ENCODE data around the gene OR10D3.
A peak's percentile ranks its signal among the peaks of the same experiment; 100 is the strongest.
"Not testable (repeated sequence)": the region's sequence is repeated elsewhere in the genome, so short reads cannot be mapped to it uniquely, and the experiment has no call there.

The OR10D3 gene, protein sequence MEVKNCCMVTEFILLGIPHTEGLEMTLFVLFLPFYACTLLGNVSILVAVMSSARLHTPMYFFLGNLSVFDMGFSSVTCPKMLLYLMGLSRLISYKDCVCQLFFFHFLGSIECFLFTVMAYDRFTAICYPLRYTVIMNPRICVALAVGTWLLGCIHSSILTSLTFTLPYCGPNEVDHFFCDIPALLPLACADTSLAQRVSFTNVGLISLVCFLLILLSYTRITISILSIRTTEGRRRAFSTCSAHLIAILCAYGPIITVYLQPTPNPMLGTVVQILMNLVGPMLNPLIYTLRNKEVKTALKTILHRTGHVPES

DNA sequence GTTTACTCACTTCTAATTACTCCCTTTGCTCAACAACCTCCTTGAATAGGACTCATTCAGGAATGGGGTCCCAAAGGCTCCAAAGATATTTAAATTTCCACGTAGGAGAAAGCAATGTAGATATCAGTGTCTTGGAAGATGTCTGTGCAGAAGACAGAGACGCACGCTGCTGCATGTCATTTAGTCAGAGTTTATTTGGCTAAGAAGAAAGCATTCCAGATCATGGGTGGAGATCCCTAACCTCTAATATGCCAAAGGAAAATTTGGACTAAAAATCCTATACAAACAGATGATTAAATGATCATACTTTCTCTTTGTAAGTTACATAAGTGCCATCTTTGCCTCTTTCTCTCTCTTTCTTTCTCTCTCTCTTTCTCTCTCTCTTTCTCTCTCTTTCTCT, at the start of gene OR10D3:
TSS of gene OR10D3 (plus strand) at position 278 of the 400 bp plus-strand sequence. CDS start 1,925 bp downstream, outside the sequence.
- no peak for DNase-seq

DNA sequence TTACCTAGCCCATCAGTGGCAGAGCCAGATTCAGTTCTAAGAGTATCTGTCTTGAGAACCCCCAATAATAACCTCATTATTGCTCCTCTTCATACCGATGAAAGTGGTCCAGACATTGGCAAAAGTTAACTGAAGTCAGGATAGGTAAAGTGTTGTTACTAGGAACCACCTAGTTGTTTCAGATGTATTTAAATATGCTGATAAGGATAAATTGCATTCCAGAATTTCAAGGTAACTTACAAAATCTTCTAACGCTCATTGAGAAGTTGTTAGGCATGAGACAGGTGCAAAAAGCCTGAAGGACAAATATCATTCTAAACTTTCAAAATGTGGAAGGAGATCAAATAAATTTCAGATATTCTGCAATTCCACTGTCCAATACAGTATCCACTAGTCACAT, 40.1 kb upstream of the OR10D3 start:
- no peak for DNase-seq

DNA sequence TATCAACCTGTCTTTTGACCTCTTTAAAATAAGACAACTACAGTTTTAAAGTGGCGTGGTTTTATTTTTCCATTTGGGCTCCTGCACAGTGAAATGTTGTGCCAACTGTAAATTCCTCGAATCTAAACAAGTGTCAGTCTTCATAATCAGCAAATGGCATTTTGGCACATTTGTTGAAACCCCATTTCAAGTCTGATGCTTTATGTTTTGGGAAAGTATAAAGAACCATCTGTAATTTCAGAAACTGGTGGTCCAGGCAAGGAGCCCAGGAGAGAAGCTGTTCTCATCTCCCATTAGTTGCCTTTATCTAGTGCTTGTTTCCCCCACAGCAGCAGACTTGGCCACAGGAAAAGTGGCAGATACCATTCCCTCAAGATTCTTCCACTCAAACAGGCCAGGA, 35.2 kb upstream of the OR10D3 start:
- no peak for DNase-seq

DNA sequence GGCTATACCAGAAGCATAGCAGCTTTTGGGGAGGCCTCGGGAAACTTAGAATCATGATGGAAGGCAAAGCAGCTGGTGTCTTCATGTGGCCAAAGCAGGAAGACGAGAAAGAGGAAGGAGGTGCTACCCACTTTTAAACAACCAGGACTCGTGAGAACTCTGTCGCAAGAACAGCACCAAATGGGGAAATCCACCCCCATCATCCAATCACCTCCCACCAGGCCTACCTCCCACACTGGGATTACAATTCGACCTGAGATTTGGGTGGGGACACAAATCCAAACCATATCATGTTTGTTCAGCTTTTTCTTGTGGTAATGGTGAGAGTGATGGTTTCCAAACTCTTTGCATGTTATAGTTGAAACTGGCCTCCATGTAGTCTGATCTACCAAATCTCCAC, 32.5 kb upstream of the OR10D3 start:
- DNase-seq, result no peak

DNA sequence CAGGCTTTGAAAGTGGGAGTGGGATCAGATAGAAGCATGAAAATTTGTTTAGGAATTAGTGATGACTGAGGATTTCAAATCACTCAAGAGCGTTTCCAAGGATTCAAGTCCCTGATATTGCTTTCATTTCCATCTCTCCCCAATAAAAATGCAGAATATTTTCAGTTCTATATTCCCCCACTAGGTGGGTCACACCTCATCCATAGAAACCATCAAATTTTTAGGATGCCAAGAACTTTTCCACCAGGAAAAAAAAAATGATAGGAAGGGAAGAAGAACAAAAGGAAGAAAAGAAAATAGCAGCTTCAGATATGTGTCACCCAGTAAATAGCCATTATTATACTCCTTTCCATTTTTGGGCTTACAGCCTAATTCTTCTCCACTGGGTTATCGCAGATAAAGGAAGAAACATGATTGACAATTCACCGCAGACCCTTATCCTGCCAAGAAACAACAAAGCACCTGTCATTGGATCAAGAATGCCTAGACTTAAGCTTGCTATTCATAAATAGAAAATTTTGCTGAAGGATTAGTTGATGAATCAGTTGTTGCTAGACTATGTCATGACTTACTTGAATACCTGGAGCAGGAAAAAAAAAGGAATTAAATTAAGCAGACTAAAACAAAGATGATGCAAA, 30.3 kb upstream of the OR10D3 start:
- no peak for DNase-seq

DNA sequence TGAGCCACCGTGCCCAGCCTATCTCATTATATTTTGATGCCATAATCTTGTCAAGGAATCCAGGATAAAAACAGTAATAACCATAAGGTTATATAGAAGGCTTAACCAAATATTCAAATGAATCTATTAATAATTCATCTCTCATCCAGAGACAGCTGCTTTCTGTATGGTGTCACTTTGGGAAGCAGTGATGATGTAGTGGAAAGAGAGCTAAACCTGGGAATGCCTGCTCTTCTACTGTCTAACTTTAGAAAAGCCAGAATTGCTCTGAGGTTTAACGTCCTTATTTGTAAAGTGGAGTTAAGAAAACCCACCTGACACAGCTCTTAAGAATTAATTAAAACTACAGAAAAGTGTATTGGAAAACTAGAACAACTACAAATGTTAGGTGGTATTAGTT, 29.3 kb upstream of the OR10D3 start:
- DNase-seq, result no peak

DNA sequence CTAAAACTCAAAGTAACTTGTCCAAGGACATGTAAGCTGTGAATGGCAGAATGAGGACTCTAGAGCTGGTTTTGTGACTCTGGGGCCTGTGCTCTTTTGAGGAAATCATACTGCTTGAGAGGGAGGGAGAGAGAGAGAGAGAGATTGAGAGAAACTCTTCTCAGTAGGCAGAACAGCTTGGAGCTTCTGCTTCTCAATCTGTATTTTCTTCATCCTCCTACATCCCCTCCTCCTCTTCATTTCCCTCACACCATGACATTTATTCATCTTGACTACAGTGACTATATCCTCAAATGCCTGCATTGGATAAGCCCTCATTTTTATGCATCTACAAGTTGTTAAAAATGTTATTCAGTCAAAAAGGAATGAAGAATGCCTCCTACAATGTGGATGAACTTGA, 23.7 kb upstream of the OR10D3 start:
- DNase-seq, result no peak

DNA sequence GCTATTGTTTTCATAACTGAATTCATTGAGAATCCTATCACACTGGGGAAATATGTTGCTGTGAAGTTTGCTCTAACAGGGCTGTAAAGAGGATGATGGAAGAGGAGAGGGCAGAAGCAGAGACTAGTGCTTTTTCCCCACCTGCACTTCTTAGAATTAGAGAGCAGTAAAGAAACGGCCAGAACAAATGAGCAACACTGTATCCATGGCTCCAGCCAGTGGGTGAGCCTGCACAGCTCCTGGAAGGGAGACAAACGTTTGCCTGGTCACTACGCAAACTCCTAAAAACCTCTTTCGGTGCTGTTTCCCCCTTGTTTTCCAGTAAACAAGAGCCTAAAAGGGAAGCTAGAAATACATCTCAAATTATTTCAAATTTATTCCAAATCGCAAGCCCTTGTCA, 22.2 kb upstream of the OR10D3 start:
- no peak for DNase-seq

DNA sequence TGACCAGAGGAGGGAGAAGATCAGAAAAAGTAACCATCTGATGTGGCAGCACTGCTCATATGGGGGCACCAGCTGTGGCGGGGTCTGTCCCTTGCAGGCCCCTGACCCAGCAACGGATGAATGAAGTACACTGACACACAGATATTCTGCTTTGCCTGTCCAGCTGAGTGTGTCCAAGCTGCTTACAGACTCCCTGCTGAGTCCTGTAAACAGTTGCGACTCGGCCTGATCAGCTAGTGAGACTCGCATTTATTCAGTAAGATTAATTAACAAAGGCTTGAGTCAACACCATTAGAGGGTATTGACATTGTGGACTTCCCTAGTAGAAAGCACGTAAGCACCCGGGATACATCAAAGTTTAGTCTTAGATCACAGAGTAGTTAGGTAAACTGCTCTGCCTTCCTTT, 15.3 kb upstream of the OR10D3 start:
- DNase-seq, result no peak

DNA sequence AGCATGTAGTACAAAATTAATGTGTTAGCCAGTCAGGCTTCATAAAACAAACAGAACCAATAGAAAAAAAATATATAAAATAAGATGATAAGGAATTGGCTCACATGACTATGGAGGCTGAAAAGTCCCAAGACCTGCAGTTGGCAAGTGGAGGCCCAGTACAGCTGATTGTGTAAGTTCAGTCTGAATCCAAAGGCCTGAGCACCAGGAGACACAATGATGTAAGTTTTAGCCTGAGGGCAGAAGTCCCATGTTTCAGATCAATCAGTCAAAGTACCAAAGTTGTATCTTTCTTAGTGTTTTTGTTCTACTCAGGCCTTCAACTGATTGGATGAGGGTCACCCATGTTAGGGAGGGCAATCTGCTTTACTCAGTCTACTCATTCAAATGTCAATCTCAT, 14.3 kb upstream of the OR10D3 start:
- no peak for DNase-seq

DNA sequence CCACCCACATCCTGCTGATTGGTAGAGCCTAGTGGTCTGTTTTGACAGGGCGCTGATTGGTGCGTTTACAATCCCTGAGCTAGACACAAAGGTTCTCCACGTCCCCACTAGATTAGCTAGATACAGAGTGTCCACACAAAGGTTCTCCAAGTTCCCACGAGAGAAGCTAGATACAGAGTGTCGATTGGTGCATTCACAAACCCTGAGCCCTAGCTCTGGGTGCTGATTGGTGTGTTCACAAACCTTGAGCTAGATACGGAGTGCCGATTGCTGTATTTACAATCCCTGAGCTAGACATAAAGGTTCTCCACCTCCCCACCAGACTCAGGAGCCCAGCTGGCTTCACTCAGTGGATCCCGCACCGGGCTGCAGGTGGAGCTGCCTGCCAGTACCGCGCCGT, 12.8 kb upstream of the OR10D3 start:
- DNase-seq, result not testable (repeated sequence)

DNA sequence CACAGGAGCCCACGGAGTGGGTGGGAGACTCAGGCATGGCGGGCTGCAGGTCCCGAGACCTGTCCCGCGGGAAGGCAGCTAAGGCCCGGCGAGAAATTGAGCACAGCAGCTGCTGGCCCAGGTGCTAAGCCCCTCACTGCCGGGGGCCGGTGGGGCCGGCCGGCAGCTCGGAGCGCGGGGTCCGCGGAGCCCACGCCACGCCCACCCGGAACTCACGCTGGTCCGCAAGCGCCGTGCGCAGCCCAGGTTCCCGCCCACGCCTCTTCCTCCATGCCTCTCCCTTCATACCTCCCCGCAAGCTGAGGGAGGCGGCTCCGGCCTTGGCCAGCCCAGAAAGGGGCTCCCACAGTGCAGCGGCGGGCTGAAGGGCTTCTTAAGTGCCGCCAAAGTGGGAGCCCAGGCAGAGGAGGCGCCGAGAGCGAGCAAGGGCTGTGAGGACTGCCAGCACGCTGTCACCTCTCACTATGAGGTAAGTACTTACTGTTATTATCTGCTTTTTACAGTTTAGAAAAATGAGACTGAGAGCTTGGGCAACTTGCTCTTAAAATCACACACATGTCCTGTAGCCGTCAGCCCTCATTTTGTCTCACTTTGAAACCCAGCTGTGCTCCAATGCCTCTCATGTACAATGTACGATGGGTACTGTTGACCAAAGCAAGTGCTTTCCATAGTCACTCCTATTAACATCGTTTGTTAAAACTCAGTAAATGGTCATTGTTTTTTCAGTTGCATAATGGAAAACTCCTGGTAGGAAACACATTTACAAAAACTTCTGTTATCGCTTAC, 12.2 kb upstream of the OR10D3 start:
- DNase-seq, result no peak

DNA sequence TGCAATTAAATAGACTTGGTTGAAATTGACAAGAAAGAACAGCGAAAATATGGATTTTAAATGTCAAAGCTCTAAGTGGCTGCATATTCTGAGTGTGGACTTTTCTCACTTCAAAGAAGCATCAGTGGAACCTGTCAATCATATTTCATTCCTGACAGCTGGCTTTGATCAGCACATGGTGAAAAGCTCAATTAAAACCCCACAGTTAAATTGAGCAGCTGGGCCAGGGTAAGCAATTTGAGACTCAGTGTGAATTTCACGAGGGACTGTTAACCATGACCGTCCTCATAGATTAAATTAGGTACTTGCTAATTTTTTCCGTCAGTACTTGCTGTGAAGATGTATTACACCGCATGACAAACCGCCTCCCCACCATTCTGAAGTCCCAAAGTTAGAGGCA, 11.0 kb upstream of the OR10D3 start:
- DNase-seq, result no peak

DNA sequence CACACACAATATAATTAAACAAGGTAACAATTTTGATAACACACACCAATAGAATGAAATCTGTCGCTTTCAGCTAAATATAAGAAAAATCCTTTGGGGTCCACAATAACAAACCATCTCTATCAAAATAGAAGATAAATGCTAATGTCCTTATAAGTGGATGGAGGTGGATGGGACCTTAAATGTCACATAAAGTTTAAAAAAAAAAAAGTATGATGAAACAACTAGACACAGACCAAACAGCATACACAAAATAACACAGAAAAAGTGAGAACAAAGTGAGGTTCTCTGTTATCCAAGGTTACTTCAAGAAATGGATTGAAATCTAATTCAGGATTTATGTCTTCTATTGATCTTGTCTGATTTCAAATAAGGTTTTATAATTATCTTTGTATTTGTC, 10.5 kb upstream of the OR10D3 start:
- no peak for DNase-seq

DNA sequence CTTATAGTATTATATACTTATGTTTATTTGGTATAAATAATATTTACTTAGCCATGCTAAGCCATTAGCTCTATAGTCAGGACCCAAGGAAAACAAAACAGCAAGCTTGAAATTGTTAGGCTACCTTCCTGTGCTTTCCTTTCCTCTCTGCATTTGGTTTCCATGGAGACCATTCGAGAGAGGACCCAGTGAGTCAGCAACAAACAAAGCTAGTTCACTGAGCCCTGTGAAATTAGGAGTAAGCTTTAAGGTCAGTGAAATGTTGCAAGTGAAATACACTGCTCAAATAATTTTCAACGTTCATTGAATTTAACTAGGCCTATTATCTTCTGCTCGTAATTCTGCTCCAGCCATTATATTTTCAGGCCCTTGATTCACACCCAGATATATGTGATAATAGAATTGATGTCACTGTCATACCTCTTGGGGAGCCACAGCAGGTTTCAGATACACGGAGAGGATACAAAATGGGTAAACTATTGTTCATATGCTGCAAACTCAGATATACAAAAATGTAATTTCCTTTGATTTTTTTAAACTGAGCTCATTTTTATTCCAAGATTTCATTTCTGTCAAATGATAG, 9.1 kb upstream of the OR10D3 start:
- DNase-seq, result peak; percentile 47

DNA sequence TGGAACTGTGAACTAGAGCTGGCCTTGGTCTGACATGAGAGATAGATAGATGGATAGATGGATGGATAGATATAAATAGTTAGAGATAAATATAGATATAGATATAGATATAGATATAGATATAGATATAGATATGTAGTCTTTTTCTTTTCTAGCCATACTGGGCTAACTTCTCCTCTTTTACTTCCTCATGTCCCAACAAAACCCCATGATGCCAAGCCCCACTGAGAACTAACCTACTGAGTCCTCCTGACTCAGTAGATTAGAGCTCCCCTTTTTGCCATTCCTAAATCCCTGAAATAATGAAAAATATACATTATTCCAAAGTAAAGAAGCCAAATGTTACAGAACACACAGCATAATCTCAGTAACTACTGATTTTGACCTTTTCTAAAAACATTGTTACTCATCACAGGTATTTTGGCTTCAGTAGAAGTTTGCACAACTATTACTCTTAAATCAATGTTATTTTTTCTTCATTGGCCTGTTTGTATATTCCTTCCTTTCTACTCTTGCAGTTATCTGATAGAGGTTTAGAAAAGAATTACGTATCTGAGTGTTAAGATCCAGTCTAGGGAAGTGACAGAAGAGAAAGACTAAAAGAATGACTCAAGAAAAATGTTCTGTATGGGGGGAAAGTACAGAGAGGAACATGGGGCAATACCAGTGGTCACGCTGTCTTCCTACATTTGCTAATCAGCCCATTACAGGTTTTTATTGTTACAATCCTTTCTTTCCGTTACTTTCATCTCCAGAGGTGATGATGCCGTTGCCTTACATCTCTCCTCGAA, 6.0 kb upstream of the OR10D3 start:
- DNase-seq, result no peak

DNA sequence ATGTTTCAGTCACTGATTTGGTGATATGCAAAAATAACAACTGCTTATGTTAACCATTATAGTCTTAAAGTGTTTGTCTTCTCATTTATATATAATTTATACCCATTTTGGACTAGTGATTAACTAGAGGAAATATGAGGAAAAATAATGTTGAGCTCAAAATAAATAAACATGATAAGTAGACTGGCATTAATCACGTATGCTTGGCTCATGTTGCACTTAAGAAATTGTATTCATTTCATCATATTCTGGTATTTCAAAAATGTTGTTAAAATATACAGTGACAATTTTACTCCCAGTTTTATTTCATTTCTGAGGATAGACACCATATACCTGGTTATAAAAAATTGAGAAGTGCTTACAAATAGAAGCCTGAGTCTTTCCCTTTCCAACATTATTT, 3.8 kb upstream of the OR10D3 start:
- DNase-seq, result no peak

DNA sequence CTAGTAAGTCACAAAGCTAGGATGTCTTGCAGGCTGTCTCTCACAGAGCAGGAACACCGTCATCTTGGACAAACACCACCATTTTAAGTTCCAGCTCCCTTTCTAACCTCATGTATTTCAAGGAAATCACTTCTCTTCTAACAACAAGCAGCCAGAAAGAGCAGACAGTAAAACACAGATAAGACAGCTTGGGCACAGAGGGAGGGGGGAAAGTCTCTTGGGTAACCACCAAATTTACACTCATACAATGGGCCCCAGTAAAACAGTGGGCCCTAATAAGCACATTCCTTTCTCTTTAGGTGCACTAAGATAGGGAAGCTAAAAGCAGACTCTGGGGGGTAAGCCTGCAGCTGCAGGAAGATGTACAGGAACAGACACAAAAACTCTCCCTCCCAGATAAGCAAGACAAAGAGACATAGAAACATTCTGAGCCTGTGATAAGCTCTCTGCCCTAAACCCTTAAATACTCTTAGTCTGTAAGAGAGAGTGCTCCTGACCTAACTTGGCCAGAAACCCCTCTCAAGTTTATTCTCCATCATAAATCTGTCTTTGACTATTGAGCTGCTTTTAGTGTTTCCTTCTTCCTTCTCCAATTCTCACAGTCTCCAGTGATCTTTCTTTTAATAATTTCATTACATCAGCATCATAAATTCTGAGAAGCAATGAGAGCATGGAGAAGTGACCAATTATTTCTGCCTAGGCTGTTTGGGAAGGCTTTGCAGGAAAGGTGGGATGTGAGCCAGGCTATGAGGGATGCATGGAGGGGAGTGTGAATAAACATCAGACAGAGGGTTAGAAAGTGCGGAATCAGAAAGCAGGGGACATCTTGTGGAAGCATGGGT, 7.4 kb downstream of the OR10D3 start:
- DNase-seq, result no peak

DNA sequence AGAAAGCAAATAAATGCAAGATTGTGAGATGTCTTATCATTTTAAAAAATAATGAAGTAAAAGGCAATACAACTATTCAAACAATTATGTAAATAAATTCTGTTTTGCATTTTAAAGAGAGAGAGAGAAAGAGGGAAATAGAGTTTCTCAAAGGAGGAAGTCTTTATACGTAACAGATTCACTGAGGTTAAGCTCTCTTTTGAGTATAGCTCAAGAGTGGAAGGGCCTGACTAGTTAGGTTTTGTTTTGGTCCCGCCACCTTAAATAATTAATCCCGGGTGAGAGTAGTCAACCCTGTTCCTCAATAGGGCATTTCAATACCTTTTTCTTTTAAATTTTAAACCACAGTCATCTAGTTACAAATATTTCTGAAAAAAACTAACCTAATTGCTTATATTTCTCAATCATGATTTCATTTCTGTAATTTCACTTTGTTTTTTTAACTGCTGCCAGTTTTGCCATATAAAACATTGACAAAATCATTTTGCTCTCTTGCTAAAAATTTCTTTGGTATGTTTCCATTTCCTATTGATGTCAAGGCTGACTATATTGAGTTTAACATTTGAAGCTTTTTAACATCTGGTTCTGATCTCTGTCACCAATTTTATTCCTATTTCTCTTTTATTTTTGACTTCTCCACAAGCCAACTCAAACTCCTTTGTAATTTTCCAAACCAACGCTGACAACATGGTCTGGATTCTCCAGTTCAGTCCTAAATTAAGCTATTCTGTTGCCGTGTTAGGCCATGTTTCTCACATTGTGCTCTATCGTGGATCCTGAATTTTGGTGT, 10.3 kb downstream of the OR10D3 start:
- DNase-seq, result no peak

DNA sequence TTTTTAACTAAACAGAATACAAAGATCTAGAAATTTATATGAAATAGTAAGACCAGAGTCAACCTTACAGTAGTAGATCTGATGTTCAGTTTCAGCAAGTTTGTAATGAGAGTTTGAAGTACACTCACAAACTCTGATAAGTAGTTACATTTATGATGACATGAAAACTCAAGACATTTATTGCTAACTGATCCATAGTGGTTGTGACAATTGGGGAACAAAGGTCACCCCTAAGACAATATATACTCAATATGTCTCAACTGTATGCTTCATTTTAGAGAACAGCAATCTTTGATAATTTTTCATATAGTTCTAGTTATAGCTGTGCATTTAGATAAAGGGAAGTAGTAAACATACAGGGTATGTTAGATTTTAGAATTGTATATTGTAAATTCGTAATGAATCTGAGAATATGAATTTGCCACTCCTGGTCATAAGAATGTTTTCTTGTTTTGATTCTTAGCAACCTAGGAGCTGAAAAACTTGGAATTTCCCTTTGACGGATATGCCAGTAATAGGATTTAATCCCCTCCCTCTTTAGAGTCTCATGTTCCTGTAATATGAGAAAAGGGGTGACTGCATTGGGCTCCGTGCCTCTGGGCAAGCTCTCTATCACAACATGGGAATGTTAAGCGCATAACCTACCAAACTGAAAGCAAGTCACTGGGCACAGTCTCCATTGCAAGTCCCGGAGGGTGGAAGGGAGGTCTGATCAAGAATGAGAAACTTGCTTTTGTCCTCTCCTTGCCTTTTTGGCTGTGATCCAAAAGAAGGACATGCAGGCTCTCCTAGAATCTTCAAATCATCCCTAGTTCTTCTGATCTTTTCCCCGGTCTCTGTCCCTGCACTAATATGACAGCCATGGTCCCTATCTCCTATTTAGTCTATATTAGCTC, 11.4 kb downstream of the OR10D3 start:
- peak; percentile 3 for DNase-seq
